HCT116 (cell line): Measurements from ENCODE around the gene SLC25A39.
"Not testable (repeated sequence)": the region's sequence is repeated elsewhere in the genome, so short reads cannot be mapped to it uniquely, and the experiment has no call there.

Source experiments
- EZH2 ChIP-seq: fragments of 200-600 bp; sonication (generic); IDR thresholded peaks from 2 replicates; pipeline ENCODE4 v1.6.1; 2017; ENCODE audit warnings: antibody characterized with exemption, mixed run types
- JUND ChIP-seq: IDR thresholded peaks from 2 replicates; pipeline ENCODE4 v1.6.1; 2012
- POLR2A ChIP-seq: IDR thresholded peaks from 2 replicates; pipeline ENCODE4 v1.7.0; 2011; ENCODE audit warnings: borderline replicate concordance; ENCODE audit not compliant: insufficient read depth, insufficient read length; ENCODE audit errors: extremely low read depth
- POLR2AphosphoS5 ChIP-seq: IDR thresholded peaks from 2 replicates; pipeline ENCODE4 v1.6.1; 2011; ENCODE audit warnings: mild to moderate bottlenecking, low read depth, low read length, moderate library complexity
- RAD21 ChIP-seq: IDR thresholded peaks from 2 replicates; pipeline ENCODE4 v1.6.1; 2012; ENCODE audit warnings: low read depth, mild to moderate bottlenecking
- SIN3A ChIP-seq: IDR thresholded peaks from 2 replicates; pipeline ENCODE4 v1.6.1; 2012; ENCODE audit warnings: low read depth
- SP1 ChIP-seq: IDR thresholded peaks from 2 replicates; pipeline ENCODE4 v1.6.1; 2012; ENCODE audit warnings: low read depth
- SRF ChIP-seq: IDR thresholded peaks from 2 replicates; pipeline ENCODE4 v1.6.1; 2012; ENCODE audit warnings: low read depth
- TCF7L2 ChIP-seq: IDR thresholded peaks from 2 replicates; pipeline ENCODE4 v1.7.0; 2011; ENCODE audit warnings: borderline replicate concordance, inconsistent platforms; ENCODE audit not compliant: insufficient read depth, insufficient read length; ENCODE audit errors: extremely low read depth
- ZNF274 ChIP-seq: fragments of 200-500 bp; sonication (Bioruptor generic); IDR thresholded peaks from 2 replicates; pipeline ENCODE4 v1.6.1; 2014; ENCODE audit warnings: mild to moderate bottlenecking, low read depth, low read length, inconsistent platforms
- TF ChIP-seq, protein P1 (sequence below): IDR thresholded peaks from 2 replicates; pipeline ENCODE4 v1.6.1; 2012; ENCODE audit warnings: low read depth
- TF ChIP-seq, protein P2 (sequence below), 3 experiments: fragments of 200-600 bp in 1 of 3; sonication (generic) in 1 of 3; IDR thresholded peaks in 2 of 3; conservative IDR thresholded peaks in 1 of 3; 2 replicates each; pipeline ENCODE4 v1.5.1; 2012 to 2017; ENCODE audit warnings: low read depth in 2 of 3, low read length in 2 of 3, antibody characterized with exemption in 1 of 3, borderline replicate concordance in 1 of 3, control low read depth in 1 of 3, mild to moderate bottlenecking in 1 of 3, mixed read lengths in 1 of 3, mixed run types in 1 of 3, moderate library complexity in 1 of 3; ENCODE audit not compliant: insufficient read depth in 1 of 3
- TF ChIP-seq, protein P3 (sequence below): IDR thresholded peaks from 2 replicates; pipeline ENCODE4 v1.6.1; 2011; ENCODE audit warnings: mild to moderate bottlenecking, low read length, moderate library complexity; ENCODE audit not compliant: insufficient replicate concordance; ENCODE audit errors: extremely low read depth
- TF ChIP-seq, protein P4 (sequence below): IDR thresholded peaks from 2 replicates; pipeline ENCODE4 v1.6.1; 2012

DNA sequence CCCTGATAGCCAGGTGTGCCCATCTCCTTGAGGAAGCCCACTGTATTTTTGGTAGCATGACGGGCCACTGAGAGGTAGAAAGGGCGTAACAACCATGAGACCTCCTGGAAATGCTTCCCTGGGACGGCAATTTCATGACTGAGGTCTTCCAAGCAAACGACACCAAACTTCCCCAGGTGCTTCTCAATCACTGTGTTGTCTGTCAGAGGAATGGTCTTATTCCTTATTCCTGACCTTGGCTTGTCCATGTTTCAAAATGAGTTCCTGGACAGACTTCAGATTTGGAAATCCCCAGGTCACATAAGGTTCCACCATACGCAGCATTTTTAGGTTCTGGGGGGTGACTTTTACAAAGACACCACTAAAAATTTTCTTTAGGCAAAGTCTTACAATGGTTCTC, 40.4 kb upstream of the SLC25A39 start:
- TF ChIP-seq, protein P1, sequence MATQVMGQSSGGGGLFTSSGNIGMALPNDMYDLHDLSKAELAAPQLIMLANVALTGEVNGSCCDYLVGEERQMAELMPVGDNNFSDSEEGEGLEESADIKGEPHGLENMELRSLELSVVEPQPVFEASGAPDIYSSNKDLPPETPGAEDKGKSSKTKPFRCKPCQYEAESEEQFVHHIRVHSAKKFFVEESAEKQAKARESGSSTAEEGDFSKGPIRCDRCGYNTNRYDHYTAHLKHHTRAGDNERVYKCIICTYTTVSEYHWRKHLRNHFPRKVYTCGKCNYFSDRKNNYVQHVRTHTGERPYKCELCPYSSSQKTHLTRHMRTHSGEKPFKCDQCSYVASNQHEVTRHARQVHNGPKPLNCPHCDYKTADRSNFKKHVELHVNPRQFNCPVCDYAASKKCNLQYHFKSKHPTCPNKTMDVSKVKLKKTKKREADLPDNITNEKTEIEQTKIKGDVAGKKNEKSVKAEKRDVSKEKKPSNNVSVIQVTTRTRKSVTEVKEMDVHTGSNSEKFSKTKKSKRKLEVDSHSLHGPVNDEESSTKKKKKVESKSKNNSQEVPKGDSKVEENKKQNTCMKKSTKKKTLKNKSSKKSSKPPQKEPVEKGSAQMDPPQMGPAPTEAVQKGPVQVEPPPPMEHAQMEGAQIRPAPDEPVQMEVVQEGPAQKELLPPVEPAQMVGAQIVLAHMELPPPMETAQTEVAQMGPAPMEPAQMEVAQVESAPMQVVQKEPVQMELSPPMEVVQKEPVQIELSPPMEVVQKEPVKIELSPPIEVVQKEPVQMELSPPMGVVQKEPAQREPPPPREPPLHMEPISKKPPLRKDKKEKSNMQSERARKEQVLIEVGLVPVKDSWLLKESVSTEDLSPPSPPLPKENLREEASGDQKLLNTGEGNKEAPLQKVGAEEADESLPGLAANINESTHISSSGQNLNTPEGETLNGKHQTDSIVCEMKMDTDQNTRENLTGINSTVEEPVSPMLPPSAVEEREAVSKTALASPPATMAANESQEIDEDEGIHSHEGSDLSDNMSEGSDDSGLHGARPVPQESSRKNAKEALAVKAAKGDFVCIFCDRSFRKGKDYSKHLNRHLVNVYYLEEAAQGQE = not testable (repeated sequence)
- TF ChIP-seq, protein P2, sequence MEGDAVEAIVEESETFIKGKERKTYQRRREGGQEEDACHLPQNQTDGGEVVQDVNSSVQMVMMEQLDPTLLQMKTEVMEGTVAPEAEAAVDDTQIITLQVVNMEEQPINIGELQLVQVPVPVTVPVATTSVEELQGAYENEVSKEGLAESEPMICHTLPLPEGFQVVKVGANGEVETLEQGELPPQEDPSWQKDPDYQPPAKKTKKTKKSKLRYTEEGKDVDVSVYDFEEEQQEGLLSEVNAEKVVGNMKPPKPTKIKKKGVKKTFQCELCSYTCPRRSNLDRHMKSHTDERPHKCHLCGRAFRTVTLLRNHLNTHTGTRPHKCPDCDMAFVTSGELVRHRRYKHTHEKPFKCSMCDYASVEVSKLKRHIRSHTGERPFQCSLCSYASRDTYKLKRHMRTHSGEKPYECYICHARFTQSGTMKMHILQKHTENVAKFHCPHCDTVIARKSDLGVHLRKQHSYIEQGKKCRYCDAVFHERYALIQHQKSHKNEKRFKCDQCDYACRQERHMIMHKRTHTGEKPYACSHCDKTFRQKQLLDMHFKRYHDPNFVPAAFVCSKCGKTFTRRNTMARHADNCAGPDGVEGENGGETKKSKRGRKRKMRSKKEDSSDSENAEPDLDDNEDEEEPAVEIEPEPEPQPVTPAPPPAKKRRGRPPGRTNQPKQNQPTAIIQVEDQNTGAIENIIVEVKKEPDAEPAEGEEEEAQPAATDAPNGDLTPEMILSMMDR (IDR thresholded peaks at IDR 0.05 in 2 of 3, conservative IDR thresholded peaks at IDR 0.05 in 1 of 3; ENCODE audit: borderline replicate concordance in 1 of 3, insufficient read depth in 1 of 3, low read depth in 2 of 3, low read length in 2 of 3) = not testable (repeated sequence)
- TF ChIP-seq POLR2A, SRF, SP1, SIN3A, EZH2, TCF7L2, RAD21, POLR2AphosphoS5, ZNF274, JUND: not testable (repeated sequence)
- TF ChIP-seq, protein P3, sequence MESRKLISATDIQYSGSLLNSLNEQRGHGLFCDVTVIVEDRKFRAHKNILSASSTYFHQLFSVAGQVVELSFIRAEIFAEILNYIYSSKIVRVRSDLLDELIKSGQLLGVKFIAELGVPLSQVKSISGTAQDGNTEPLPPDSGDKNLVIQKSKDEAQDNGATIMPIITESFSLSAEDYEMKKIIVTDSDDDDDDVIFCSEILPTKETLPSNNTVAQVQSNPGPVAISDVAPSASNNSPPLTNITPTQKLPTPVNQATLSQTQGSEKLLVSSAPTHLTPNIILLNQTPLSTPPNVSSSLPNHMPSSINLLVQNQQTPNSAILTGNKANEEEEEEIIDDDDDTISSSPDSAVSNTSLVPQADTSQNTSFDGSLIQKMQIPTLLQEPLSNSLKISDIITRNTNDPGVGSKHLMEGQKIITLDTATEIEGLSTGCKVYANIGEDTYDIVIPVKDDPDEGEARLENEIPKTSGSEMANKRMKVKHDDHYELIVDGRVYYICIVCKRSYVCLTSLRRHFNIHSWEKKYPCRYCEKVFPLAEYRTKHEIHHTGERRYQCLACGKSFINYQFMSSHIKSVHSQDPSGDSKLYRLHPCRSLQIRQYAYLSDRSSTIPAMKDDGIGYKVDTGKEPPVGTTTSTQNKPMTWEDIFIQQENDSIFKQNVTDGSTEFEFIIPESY = not testable (repeated sequence)
- TF ChIP-seq, protein P4, sequence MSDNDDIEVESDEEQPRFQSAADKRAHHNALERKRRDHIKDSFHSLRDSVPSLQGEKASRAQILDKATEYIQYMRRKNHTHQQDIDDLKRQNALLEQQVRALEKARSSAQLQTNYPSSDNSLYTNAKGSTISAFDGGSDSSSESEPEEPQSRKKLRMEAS = not testable (repeated sequence)
